HEK293 (cell line): ENCODE data around the gene RPL36.
A peak's percentile ranks its signal among the peaks of the same experiment; 100 is the strongest.

ENCODE experiments used
- BCL6B ChIP-seq: fragments of 450-650 bp; formaldehyde crosslinking; IDR thresholded peaks from 2 replicates; pipeline ENCODE4 v1.5.1; 2017; ENCODE audit warnings: missing biosample characterization, missing genetic modification characterization
- CTCF ChIP-seq: fragments of 450-650 bp; formaldehyde crosslinking; IDR thresholded peaks from 2 replicates; pipeline ENCODE4 v1.5.1; 2016; ENCODE audit warnings: missing biosample characterization, missing genetic modification characterization
- IKZF3 ChIP-seq: fragments of 450-650 bp; IDR thresholded peaks from 2 replicates; pipeline ENCODE4 v1.5.0; 2018; ENCODE audit warnings: missing biosample characterization, mild to moderate bottlenecking, missing genetic modification characterization, moderate library complexity
- KLF9 ChIP-seq: fragments of 450-650 bp; formaldehyde crosslinking; IDR thresholded peaks from 2 replicates; pipeline ENCODE4 v1.5.1; 2016; ENCODE audit warnings: missing biosample characterization, missing genetic modification characterization, low read depth
- OSR2 ChIP-seq: fragments of 450-650 bp; formaldehyde crosslinking; IDR thresholded peaks from 2 replicates; pipeline ENCODE4 v1.5.1; 2016; ENCODE audit warnings: missing biosample characterization, missing genetic modification characterization
- OVOL3 ChIP-seq: fragments of 450-650 bp; formaldehyde crosslinking; IDR thresholded peaks from 2 replicates; pipeline ENCODE4 v1.5.1; 2016; ENCODE audit warnings: missing biosample characterization, missing genetic modification characterization
- ZBTB10 ChIP-seq: fragments of 450-650 bp; formaldehyde crosslinking; IDR thresholded peaks from 2 replicates; pipeline ENCODE4 v1.5.1; 2016; ENCODE audit warnings: missing biosample characterization, missing genetic modification characterization
- ZNF10 ChIP-seq: fragments of 450-650 bp; formaldehyde crosslinking; IDR thresholded peaks from 2 replicates; pipeline ENCODE4 v1.5.1; 2017; ENCODE audit warnings: missing biosample characterization, missing genetic modification characterization
- ZNF148 ChIP-seq: fragments of 450-650 bp; formaldehyde crosslinking; IDR thresholded peaks from 2 replicates; pipeline ENCODE4 v1.5.0; 2017; ENCODE audit warnings: missing biosample characterization, missing genetic modification characterization, borderline replicate concordance
- ZNF16 ChIP-seq: fragments of 450-650 bp; formaldehyde crosslinking; IDR thresholded peaks from 2 replicates; pipeline ENCODE4 v1.5.1; 2016; ENCODE audit warnings: low read depth, missing biosample characterization, missing genetic modification characterization
- ZNF184 ChIP-seq: fragments of 450-650 bp; IDR thresholded peaks from 2 replicates; pipeline ENCODE4 v1.5.1; 2018; ENCODE audit warnings: missing biosample characterization, mild to moderate bottlenecking, missing genetic modification characterization
- ZNF350 ChIP-seq: fragments of 450-650 bp; formaldehyde crosslinking; IDR thresholded peaks from 2 replicates; pipeline ENCODE4 v1.5.0; 2017; ENCODE audit warnings: missing biosample characterization, mild to moderate bottlenecking, missing genetic modification characterization
- ZNF394 ChIP-seq: fragments of 450-650 bp; formaldehyde crosslinking; IDR thresholded peaks from 2 replicates; pipeline ENCODE4 v1.5.1; 2016; ENCODE audit warnings: missing biosample characterization, missing genetic modification characterization, mild to moderate bottlenecking, moderate library complexity, borderline replicate concordance
- ZNF398 ChIP-seq: fragments of 450-650 bp; formaldehyde crosslinking; IDR thresholded peaks from 2 replicates; pipeline ENCODE4 v1.5.1; 2017; ENCODE audit warnings: missing biosample characterization, missing genetic modification characterization
- ZNF600 ChIP-seq: fragments of 450-650 bp; formaldehyde crosslinking; IDR thresholded peaks from 2 replicates; pipeline ENCODE4 v1.5.1; 2016; ENCODE audit warnings: missing biosample characterization, missing genetic modification characterization
- ZNF623 ChIP-seq: fragments of 450-650 bp; formaldehyde crosslinking; IDR thresholded peaks from 2 replicates; pipeline ENCODE4 v1.5.1; 2016; ENCODE audit warnings: missing biosample characterization, missing genetic modification characterization
- ZNF639 ChIP-seq: fragments of 450-650 bp; formaldehyde crosslinking; IDR thresholded peaks from 2 replicates; pipeline ENCODE4 v1.5.1; 2016; ENCODE audit warnings: missing biosample characterization, missing genetic modification characterization
- ZNF645 ChIP-seq: fragments of 450-650 bp; formaldehyde crosslinking; IDR thresholded peaks from 2 replicates; pipeline ENCODE4; 2016; ENCODE audit warnings: missing biosample characterization, missing genetic modification characterization
- ZNF658 ChIP-seq: fragments of 450-650 bp; formaldehyde crosslinking; IDR thresholded peaks from 2 replicates; pipeline ENCODE4; 2016; ENCODE audit warnings: missing biosample characterization, missing genetic modification characterization
- ZNF704 ChIP-seq: fragments of 450-650 bp; formaldehyde crosslinking; IDR thresholded peaks from 2 replicates; pipeline ENCODE4 v1.5.1; 2016; ENCODE audit warnings: missing biosample characterization, missing genetic modification characterization
- ZNF792 ChIP-seq: fragments of 450-650 bp; formaldehyde crosslinking; IDR thresholded peaks from 2 replicates; pipeline ENCODE4 v1.5.1; 2016; ENCODE audit warnings: missing biosample characterization, missing genetic modification characterization
- ZSCAN18 ChIP-seq: fragments of 450-650 bp; formaldehyde crosslinking; IDR thresholded peaks from 2 replicates; pipeline ENCODE4 v1.5.1; 2016; ENCODE audit warnings: missing biosample characterization, missing genetic modification characterization

The RPL36 gene

GRCh38 chr19:5719961-5720790 lies 30.1 kb downstream of the RPL36 start, which contains the start of the genes CATSPERD and LONP1 (continued):
- peak; percentile 54 for TF ChIP-seq ZBTB10
- TF ChIP-seq OVOL3 (tag by site-specific recombination): no peak
- no peak for TF ChIP-seq ZNF10
- no peak for TF ChIP-seq ZNF398
- TF ChIP-seq ZNF704: no peak
- no peak for TF ChIP-seq BCL6B
- peak; percentile 99 for TF ChIP-seq CTCF (tag by site-specific recombination)
- TF ChIP-seq ZNF639 (tag by site-specific recombination): 0 out of 2 replicates have a peak, but pooled peaks have one; percentile 34
- no peak for TF ChIP-seq ZNF350
- peak; percentile 42 for TF ChIP-seq ZNF394 (tag by site-specific recombination)
- no peak; the same call in 1 of the 2 replicates for TF ChIP-seq ZNF148
- TF ChIP-seq ZNF184 (tag by site-specific recombination): no peak
- no peak for TF ChIP-seq IKZF3 (tag by site-specific recombination)
- no peak for TF ChIP-seq ZNF623 (tag by site-specific recombination)
- TF ChIP-seq ZSCAN18 (tag by site-specific recombination): no peak
- peak; percentile 95 for TF ChIP-seq ZNF600 (tag by site-specific recombination)
- TF ChIP-seq KLF9 (tag by site-specific recombination): peak; percentile 26; the same call in 1 of the 2 replicates
- no peak for TF ChIP-seq ZNF792 (tag by site-specific recombination)
- no peak for TF ChIP-seq ZNF658 (tag by site-specific recombination)
- TF ChIP-seq ZNF645 (tag by site-specific recombination): no peak
- peak; percentile 55; the same call in 1 of the 2 replicates for TF ChIP-seq OSR2 (tag by site-specific recombination)
- no peak for TF ChIP-seq ZNF16
